ENCODE data around the gene AIG1.

GRCh38 chr6:143333749-143334520 is 273.2 kb downstream of the AIG1 start:
- TF ChIP-seq CTCF (IDR thresholded peaks at IDR 0.05) (no peak), POLR2A (IDR thresholded peaks at IDR 0.05) (no peak), POLR2AphosphoS5 (IDR thresholded peaks at IDR 0.05) (no peak)
